ENCODE data around the gene SH2D3C. TPM values are rescaled to one million over a fixed set of nuclear protein-coding genes. Genes with fewer than 3 reads are reported as not detected.

Gene SH2D3C
- total and polyA plus RNA-seq, 9 of the 15 experiments (the other 6 are each of a cell fraction or from before 2014, with no cell fraction given), result 0.03 to 1.2 (median 0.22) TPM; not detected in 1

DNA sequence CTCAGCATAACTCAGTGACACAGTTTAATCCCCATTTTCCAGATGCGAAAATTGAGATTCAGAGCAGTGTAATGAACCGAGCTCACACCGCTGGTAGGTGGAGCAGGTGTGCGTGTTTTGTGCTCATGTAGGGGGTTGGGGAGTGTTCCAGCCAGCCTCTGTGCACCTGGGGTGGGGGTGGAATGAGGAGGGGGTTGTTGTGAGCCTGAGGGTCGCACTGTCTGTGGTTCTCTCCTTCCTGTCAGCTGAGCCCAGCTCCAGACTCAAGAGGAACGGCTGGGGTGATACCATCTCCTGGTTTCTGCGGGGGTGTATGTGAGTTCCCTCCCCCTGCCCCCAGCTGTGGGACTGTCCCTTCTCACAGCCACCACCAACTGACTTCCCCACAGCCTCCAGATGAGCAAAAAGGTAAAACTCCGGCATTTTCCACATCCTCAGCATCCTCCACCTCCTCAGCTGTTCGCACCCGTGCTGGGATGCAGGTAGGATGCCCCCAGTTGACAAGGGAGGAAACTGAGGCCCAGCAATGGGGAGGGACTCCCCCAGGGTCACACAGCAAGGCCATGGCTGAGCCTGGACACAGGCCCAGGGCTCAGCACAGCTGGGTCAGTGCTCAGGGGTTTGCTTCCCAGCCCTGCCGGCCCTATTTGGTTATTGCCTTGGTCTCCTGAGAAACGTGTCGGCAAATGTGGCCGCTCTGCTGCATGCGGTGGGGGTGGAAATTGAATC lies 2.1 kb downstream of the SH2D3C start (continued):
- TF ChIP-seq PHB (CRISPR knock-in tag; IDR thresholded peaks at IDR 0.05), result no peak
- TF ChIP-seq MYC (IDR thresholded peaks at IDR 0.05; ENCODE audit: low read depth, low read length), result no peak
- no peak for TF ChIP-seq MYC (CRISPR knock-in tag; IDR thresholded peaks at IDR 0.05; ENCODE audit: borderline replicate concordance, low read depth)
- TF ChIP-seq ZC3H4 (CRISPR knock-in tag; IDR thresholded peaks at IDR 0.05; ENCODE audit: borderline replicate concordance), result no peak
- TF ChIP-seq, protein P1, sequence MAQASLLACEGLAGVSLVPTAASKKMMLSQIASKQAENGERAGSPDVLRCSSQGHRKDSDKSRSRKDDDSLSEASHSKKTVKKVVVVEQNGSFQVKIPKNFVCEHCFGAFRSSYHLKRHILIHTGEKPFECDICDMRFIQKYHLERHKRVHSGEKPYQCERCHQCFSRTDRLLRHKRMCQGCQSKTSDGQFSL (CRISPR knock-in tag; IDR thresholded peaks at IDR 0.05), result no peak
- TF ChIP-seq, protein P1 (tag; IDR thresholded peaks at IDR 0.05), result no peak
- TF ChIP-seq HEY1 (CRISPR knock-in tag; IDR thresholded peaks at IDR 0.05; ENCODE audit: borderline replicate concordance), result no peak
- TF ChIP-seq, protein P2, sequence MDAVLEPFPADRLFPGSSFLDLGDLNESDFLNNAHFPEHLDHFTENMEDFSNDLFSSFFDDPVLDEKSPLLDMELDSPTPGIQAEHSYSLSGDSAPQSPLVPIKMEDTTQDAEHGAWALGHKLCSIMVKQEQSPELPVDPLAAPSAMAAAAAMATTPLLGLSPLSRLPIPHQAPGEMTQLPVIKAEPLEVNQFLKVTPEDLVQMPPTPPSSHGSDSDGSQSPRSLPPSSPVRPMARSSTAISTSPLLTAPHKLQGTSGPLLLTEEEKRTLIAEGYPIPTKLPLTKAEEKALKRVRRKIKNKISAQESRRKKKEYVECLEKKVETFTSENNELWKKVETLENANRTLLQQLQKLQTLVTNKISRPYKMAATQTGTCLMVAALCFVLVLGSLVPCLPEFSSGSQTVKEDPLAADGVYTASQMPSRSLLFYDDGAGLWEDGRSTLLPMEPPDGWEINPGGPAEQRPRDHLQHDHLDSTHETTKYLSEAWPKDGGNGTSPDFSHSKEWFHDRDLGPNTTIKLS (IDR thresholded peaks at IDR 0.05; ENCODE audit: borderline replicate concordance, low read depth), result no peak
- TF ChIP-seq, protein P3, sequence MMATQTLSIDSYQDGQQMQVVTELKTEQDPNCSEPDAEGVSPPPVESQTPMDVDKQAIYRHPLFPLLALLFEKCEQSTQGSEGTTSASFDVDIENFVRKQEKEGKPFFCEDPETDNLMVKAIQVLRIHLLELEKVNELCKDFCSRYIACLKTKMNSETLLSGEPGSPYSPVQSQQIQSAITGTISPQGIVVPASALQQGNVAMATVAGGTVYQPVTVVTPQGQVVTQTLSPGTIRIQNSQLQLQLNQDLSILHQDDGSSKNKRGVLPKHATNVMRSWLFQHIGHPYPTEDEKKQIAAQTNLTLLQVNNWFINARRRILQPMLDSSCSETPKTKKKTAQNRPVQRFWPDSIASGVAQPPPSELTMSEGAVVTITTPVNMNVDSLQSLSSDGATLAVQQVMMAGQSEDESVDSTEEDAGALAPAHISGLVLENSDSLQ (IDR thresholded peaks at IDR 0.05), result peak; percentile 40; the same call in 1 of the 2 replicates
- no peak for TF ChIP-seq ZEB2 (IDR thresholded peaks at IDR 0.05)
- TF ChIP-seq ZNF133 (CRISPR knock-in tag; IDR thresholded peaks at IDR 0.05), result no peak
- TF ChIP-seq, protein P4, sequence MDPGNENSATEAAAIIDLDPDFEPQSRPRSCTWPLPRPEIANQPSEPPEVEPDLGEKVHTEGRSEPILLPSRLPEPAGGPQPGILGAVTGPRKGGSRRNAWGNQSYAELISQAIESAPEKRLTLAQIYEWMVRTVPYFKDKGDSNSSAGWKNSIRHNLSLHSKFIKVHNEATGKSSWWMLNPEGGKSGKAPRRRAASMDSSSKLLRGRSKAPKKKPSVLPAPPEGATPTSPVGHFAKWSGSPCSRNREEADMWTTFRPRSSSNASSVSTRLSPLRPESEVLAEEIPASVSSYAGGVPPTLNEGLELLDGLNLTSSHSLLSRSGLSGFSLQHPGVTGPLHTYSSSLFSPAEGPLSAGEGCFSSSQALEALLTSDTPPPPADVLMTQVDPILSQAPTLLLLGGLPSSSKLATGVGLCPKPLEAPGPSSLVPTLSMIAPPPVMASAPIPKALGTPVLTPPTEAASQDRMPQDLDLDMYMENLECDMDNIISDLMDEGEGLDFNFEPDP (CRISPR knock-in tag; IDR thresholded peaks at IDR 0.05), result no peak
- TF ChIP-seq, protein P5, sequence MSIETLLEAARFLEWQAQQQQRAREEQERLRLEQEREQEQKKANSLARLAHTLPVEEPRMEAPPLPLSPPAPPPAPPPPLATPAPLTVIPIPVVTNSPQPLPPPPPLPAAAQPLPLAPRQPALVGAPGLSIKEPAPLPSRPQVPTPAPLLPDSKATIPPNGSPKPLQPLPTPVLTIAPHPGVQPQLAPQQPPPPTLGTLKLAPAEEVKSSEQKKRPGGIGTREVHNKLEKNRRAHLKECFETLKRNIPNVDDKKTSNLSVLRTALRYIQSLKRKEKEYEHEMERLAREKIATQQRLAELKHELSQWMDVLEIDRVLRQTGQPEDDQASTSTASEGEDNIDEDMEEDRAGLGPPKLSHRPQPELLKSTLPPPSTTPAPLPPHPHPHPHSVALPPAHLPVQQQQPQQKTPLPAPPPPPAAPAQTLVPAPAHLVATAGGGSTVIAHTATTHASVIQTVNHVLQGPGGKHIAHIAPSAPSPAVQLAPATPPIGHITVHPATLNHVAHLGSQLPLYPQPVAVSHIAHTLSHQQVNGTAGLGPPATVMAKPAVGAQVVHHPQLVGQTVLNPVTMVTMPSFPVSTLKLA (conservative IDR thresholded peaks at IDR 0.05), result 0 out of 4 replicates have a peak, but pooled peaks of 1 of the 2 experiments have one; percentile 19
- no peak for TF ChIP-seq ZNF165 (CRISPR knock-in tag; IDR thresholded peaks at IDR 0.05; ENCODE audit: borderline replicate concordance)
- TF ChIP-seq, protein P6, sequence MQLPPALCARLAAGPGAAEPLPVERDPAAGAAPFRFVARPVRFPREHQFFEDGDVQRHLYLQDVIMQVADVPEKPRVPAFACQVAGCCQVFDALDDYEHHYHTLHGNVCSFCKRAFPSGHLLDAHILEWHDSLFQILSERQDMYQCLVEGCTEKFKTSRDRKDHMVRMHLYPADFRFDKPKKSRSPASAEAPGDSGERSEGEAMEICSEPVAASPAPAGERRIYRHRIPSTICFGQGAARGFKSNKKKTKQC (CRISPR knock-in tag; IDR thresholded peaks at IDR 0.05), result peak; percentile 59; the same call in 1 of the 2 replicates
- TF ChIP-seq ZNF324 (CRISPR knock-in tag; IDR thresholded peaks at IDR 0.05), result no peak
- peak; percentile 94 for TF ChIP-seq BCOR (IDR thresholded peaks at IDR 0.05)
- peak; percentile 90 for TF ChIP-seq RBM39 (optimal IDR thresholded peaks at IDR 0.05; ENCODE audit: low read depth, low read length)
- peak in 1 of 2 experiments; percentile 13; a peak in 2 of 4 replicates for TF ChIP-seq RCOR1 (IDR thresholded peaks at IDR 0.05; ENCODE audit: borderline replicate concordance in 1 of 2, low read depth in 2 of 2, low read length in 2 of 2)
- no peak for TF ChIP-seq SLC30A9 (CRISPR knock-in tag; IDR thresholded peaks at IDR 0.05)
- TF ChIP-seq KDM4B (IDR thresholded peaks at IDR 0.05; ENCODE audit: borderline replicate concordance in 2 of 2, low read depth in 1 of 2), result peak in 1 of 2 experiments; percentile 69; a peak in 1 of 4 replicates

Measured in K562 (cell line).